ENCODE data around the gene HPCAL4.

DNA sequence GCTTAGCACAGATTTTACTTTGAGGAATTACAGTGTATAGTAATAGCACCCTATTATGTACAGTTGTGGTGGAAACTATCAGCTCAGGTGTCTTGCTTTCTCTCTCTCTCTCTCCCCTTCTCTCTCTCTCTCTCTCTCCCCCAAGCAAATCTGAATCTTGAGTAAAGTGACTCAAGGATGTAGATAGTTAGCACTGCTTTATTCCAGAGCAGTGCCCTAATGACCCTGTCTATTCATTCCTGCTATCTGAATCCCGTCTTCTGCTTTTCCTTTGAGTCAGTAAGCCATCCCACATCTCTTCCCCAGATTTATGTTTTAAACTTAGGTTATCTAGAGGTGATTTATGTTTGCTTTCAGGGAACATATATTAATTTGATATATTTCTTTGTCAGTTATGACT, 5.2 kb upstream of the HPCAL4 start:
- TF ChIP-seq CTCF (IDR thresholded peaks at IDR 0.05) (no peak), POLR2A (IDR thresholded peaks at IDR 0.05) (no peak), EP300 (IDR thresholded peaks at IDR 0.05; ENCODE audit: low read depth) (no peak), POLR2AphosphoS5 (IDR thresholded peaks at IDR 0.05) (no peak)
